Right cardiac atrium (tissue), 5 donors: ENCODE measurements around the gene AP3B2. TPM values are rescaled to one million over a fixed set of nuclear protein-coding genes. Genes with fewer than 3 reads are reported as not detected.

Experiments
- ATAC-seq, 2 donors: fragments of 200-7000 bp; cut with Tn5 transposase; one replicate each; pipeline versions ENCODE4 v1.8.0 to v1.9.1; 2020; ENCODE audit warnings: moderate library complexity in 2 of 2, mild to moderate bottlenecking in 1 of 2
- DNase-seq, 3 donors: peaks; one replicate each; pipeline ENCODE4 v3.0.0-alpha.2; 2020
- H3K27ac ChIP-seq: one replicate; pipeline ENCODE4 v1.5.1; 2013; ENCODE audit warnings: mild to moderate bottlenecking, low read length, control low read depth, moderate library complexity
- H3K27me3 ChIP-seq: one replicate; pipeline ENCODE4 v1.6.1; 2013; ENCODE audit not compliant: control insufficient read depth, insufficient read depth
- H3K4me1 ChIP-seq: one replicate; pipeline ENCODE4 v1.6.1; 2013; ENCODE audit warnings: low read length; ENCODE audit not compliant: control insufficient read depth, insufficient read depth
- H3K4me3 ChIP-seq: one replicate; pipeline ENCODE4 v1.5.1; 2013; ENCODE audit warnings: low read length, control low read depth
- H3K9me3 ChIP-seq: one replicate; pipeline ENCODE4 v1.6.1; 2013; ENCODE audit warnings: low read length; ENCODE audit not compliant: control insufficient read depth
- WGBS: extraction: QIAGEN DNeasy Blood & Tissue Kit; methylation state at CpG from one replicate; pipeline ENCODE4 v1.1.7; 2013; 5-methylcytosine and 5-hydroxymethylcytosine counted together
- intact Hi-C, 4 donors: fragments of 100-400 bp; cut with DNase I; formaldehyde crosslinking; loops; one replicate each; pipeline versions ENCODE4 v1.11.0 to v1.14.0; 2022 to 2023
- polyA plus RNA-seq: library from polyadenylated mRNA; stranded (reverse); fragments of 200-250 nt; gene quantifications from one replicate; pipeline ENCODE4 v1.2.3, GENCODE V29; 2013
- total RNA-seq, 4 donors: library from RNA; stranded (reverse); fragmentation: NEBNext Ultra II Directional; extraction: Animal tissue kit (Norgen Biotek cat#: 25700); gene quantifications; one replicate each; pipeline ENCODE4 v1.2.1, GENCODE V29; 2021
- donor health status: healthy with polysubstance abuse.
- donor health status: DM: no; HTN: yes; CAD: no.
- donor health status: DM: no; HTN: no; CAD: no.
- donor health status: DM: no; HTN: yes; CAD: no; lungs with severe emphysema.
- donor health status: DM: yes; HTN: yes; CAD: no.

AP3B2 gene
- total and polyA plus RNA-seq, 5 donors, result 0.20 to 2.0 (median 0.42) TPM

- ATAC-seq, result no peak
- H3K4me3 ChIP-seq, result no peak overlapping the region
- H3K9me3 ChIP-seq, result no peaks in the 10 kb centered on the region
- H3K27ac ChIP-seq, result no peak overlapping the region
- intact Hi-C loops, result loop anchor here in 1 of 4 donors (10.0 kb wide), 1 partner anchor 57 kb away; no protein-coding TSS in a partner anchor
- DNase-seq, result no peak
- no peaks in the 10 kb centered on the region for H3K4me1 ChIP-seq
- no peaks in the 10 kb centered on the region for H3K27me3 ChIP-seq
- WGBS, result 89% methylated on average over 9 of the region's 9 CpGs
These were observed 11.8 kb downstream of the AP3B2 start for GRCh38 chr15:82697735-82698407.

- no peaks in the 10 kb centered on the region for H3K27me3 ChIP-seq
- no peak overlapping the region for H3K27ac ChIP-seq
- ATAC-seq (no peak), DNase-seq (no peak)
- intact Hi-C loops, result loop anchor here in 1 of 4 donors (10.0 kb wide), 1 partner anchor 63 kb away; no protein-coding TSS in a partner anchor
- no peaks in the 10 kb centered on the region for H3K9me3 ChIP-seq
- 88% methylated on average over 23 of the region's 23 CpGs for WGBS
- no peaks in the 10 kb centered on the region for H3K4me1 ChIP-seq
- H3K4me3 ChIP-seq, result no peak overlapping the region
These were observed 17.5 kb downstream of the AP3B2 start for GRCh38 chr15:82692171-82692570.

- 92% methylated on average over 8 of the region's 8 CpGs for WGBS
- Histone ChIP-seq H3K27me3 (no peaks in the 10 kb centered on the region), H3K9me3 (no peaks in the 10 kb centered on the region), H3K4me1 (no peaks in the 10 kb centered on the region), H3K4me3 (no peak overlapping the region), H3K27ac (no peak overlapping the region)
- intact Hi-C loops, result no loop called here
- no peak for ATAC-seq
- no peak for DNase-seq
These were observed 20.5 kb downstream of the AP3B2 start for GRCh38 chr15:82689147-82689546.

GRCh38 chr15:82688691-82689090 is 21.0 kb downstream of the AP3B2 start:
- intact Hi-C loops, result no loop called here
- Histone ChIP-seq H3K4me3 (no peak overlapping the region), H3K9me3 (no peaks in the 10 kb centered on the region), H3K27ac (no peak overlapping the region), H3K4me1 (no peaks in the 10 kb centered on the region), H3K27me3 (no peaks in the 10 kb centered on the region)
- no peak for ATAC-seq
- DNase-seq, result no peak
- 85% methylated on average over 10 of the region's 10 CpGs for WGBS

- Histone ChIP-seq H3K27ac (no peak overlapping the region), H3K4me1 (peaks cover 4% of the 10 kb centered on the region), H3K4me3 (no peak overlapping the region), H3K27me3 (no peaks in the 10 kb centered on the region), H3K9me3 (no peaks in the 10 kb centered on the region)
- intact Hi-C loops, result no loop called here
- no peak for DNase-seq
- ATAC-seq, result no peak
- 87% methylated on average over 10 of the region's 10 CpGs for WGBS
These were observed 28.3 kb downstream of the AP3B2 start for GRCh38 chr15:82681371-82681770.

- intact Hi-C loops, result no loop called here
- Histone ChIP-seq H3K9me3 (no peaks in the 10 kb centered on the region), H3K4me3 (peak overlapping the region; percentile 29), H3K4me1 (peaks cover 4% of the 10 kb centered on the region), H3K27me3 (no peaks in the 10 kb centered on the region), H3K27ac (no peak overlapping the region)
- DNase-seq, result peak in 2 of 3 donors; percentile 62 to 71
- WGBS, result 3% methylated on average over 76 of the region's 76 CpGs
- peak; percentile 54 to 61 for ATAC-seq
These were observed 29.2 kb downstream of the AP3B2 start for GRCh38 chr15:82680200-82681102.

GRCh38 chr15:82679626-82680199 is 30.0 kb downstream of the AP3B2 start:
- H3K4me3 ChIP-seq, result no peak overlapping the region
- no peak overlapping the region for H3K27ac ChIP-seq
- no peak for ATAC-seq
- DNase-seq, result no peak
- WGBS, result 30% methylated on average over 19 of the region's 19 CpGs
- H3K9me3 ChIP-seq, result no peaks in the 10 kb centered on the region
- H3K27me3 ChIP-seq, result no peaks in the 10 kb centered on the region
- intact Hi-C loops, result no loop called here
- peaks cover 4% of the 10 kb centered on the region for H3K4me1 ChIP-seq

- WGBS, result 73% methylated on average over 7 of the region's 7 CpGs
- Histone ChIP-seq H3K27ac (no peak overlapping the region), H3K4me1 (peaks cover 4% of the 10 kb centered on the region), H3K4me3 (no peak overlapping the region), H3K9me3 (no peaks in the 10 kb centered on the region), H3K27me3 (no peaks in the 10 kb centered on the region)
- ATAC-seq (no peak), DNase-seq (no peak)
- intact Hi-C loops, result no loop called here
These were observed 31.9 kb downstream of the AP3B2 start for GRCh38 chr15:82677720-82678323.

GRCh38 chr15:82674873-82675272 is 34.8 kb downstream of the AP3B2 start:
- DNase-seq (no peak), ATAC-seq (no peak)
- Histone ChIP-seq H3K4me1 (no peaks in the 10 kb centered on the region), H3K27ac (no peak overlapping the region), H3K4me3 (no peak overlapping the region), H3K9me3 (no peaks in the 10 kb centered on the region), H3K27me3 (no peaks in the 10 kb centered on the region)
- WGBS, result 71% methylated on average over 2 of the region's 2 CpGs
- intact Hi-C loops, result no loop called here

GRCh38 chr15:82670699-82671098 is 39.0 kb downstream of the AP3B2 start:
- ATAC-seq (no peak), DNase-seq (no peak)
- Histone ChIP-seq H3K4me3 (no peak overlapping the region), H3K27ac (no peak overlapping the region), H3K27me3 (no peaks in the 10 kb centered on the region), H3K9me3 (no peaks in the 10 kb centered on the region), H3K4me1 (no peaks in the 10 kb centered on the region)
- 85% methylated on average over 4 of the region's 4 CpGs for WGBS
- intact Hi-C loops, result no loop called here

- Histone ChIP-seq H3K4me3 (no peak overlapping the region), H3K27ac (no peak overlapping the region), H3K27me3 (no peaks in the 10 kb centered on the region), H3K9me3 (no peaks in the 10 kb centered on the region), H3K4me1 (no peaks in the 10 kb centered on the region)
- intact Hi-C loops, result no loop called here
- no peak for ATAC-seq
- no peak for DNase-seq
- 90% methylated on average over 10 of the region's 10 CpGs for WGBS
These were observed 43.1 kb downstream of the AP3B2 start for GRCh38 chr15:82666606-82667005.
